ENCODE measurements around the gene TNXB.

TNXB gene

DNA sequence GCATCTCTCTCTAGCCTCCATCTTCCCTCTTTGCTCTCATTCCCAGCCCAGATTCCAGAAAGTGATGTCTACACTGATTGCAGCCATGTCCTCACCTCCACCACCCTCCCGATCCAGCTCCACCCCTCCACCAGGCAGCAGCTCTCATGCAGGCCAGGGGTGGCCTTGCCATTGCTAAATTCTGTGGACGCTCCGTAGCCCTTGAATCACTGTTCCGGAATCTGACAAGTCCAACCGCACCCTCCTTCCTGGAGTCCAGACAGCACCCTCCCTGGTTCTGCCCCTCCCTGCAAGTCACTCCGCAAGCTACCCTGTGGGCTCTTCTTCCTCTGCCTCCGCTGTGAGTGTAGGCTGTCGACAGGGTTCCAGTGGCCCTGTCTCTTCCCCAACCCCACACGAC is 26.2 kb downstream of the TNXB start:
- Histone ChIP-seq H2BK12ac (ENCODE audit: low read length) (no peak overlapping the region), H2BK5ac (ENCODE audit: low read depth, low read length, poor library complexity) (no peak overlapping the region), H3K9ac (ENCODE audit: low read length) (no peak overlapping the region), H3K9me3 (ENCODE audit: insufficient read depth, low read depth, low read length) (peaks cover 3% of the 10 kb centered on the region), H3K27me3 (ENCODE audit: insufficient read depth, low read length) (no peaks in the 10 kb centered on the region), H4K8ac (ENCODE audit: low read depth, low read length) (no peak overlapping the region), H3K79me1 (ENCODE audit: low read length) (peaks cover 3% of the 10 kb centered on the region), H3K23ac (ENCODE audit: low read length) (no peak overlapping the region), H3K79me2 (ENCODE audit: control insufficient read depth, insufficient read depth, low read length, poor library complexity) (peaks cover 3% of the 10 kb centered on the region), H3K4me2 (ENCODE audit: low read length) (no peak overlapping the region), H3K4me3 (ENCODE audit: low read depth, low read length) (no peak overlapping the region), H4K12ac (ENCODE audit: low read depth, low read length) (no peak overlapping the region), H3K14ac (ENCODE audit: low read length) (no peak overlapping the region), H3K4me1 (ENCODE audit: control insufficient read depth in 1 of 2, insufficient read depth in 2 of 2, low read length in 2 of 2) (peaks cover 5 to 13% of the 10 kb centered on the region in 2 experiments), H3K36me3 (ENCODE audit: control insufficient read depth in 1 of 2, insufficient read depth in 2 of 2, low read length in 2 of 2) (no peaks in the 10 kb centered on the region), H2BK120ac (ENCODE audit: insufficient read depth, low read length, poor library complexity) (no peak overlapping the region), H3K27ac (ENCODE audit: low read depth, low read length) (no peak overlapping the region), H3K4ac (ENCODE audit: low read depth, low read length) (no peak overlapping the region), H2AK5ac (ENCODE audit: low read length) (no peak overlapping the region), H4K91ac (ENCODE audit: low read depth, low read length) (no peak overlapping the region), H2AFZ (ENCODE audit: insufficient read depth, low read length, poor library complexity) (no peak overlapping the region), H3K18ac (ENCODE audit: low read length) (no peak overlapping the region)
- WGBS (ENCODE audit: extremely low coverage, insufficient coverage, insufficient read length) = no CpG with 5 or more reads among the region's 9 CpGs
- peak; percentile 82 to 86 for DNase-seq

DNA sequence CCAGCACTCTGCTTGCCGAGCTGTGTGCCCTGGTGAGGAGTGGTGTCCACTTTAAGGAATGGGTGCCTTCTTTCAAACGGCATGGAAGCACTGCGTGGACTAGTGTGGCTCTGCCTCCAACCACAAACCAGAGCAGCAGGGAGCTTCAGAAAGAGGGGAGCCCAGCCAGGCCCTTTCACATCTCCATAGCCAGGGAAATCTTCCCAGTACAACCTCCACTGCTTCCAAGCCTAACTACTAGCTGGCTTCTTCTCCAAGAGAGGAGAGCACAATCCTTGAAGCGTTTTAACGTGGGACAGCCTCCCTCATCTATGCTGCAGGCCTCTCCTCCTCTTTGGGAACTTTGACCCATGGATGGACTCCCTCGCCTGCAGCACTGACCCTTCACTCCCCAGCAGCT is 26.7 kb downstream of the TNXB start:
- no peak overlapping the region for H3K14ac ChIP-seq (ENCODE audit: low read length)
- H3K4me2 ChIP-seq (ENCODE audit: low read length) = no peak overlapping the region
- H3K79me1 ChIP-seq (ENCODE audit: low read length) = peaks cover 2% of the 10 kb centered on the region
- H3K23ac ChIP-seq (ENCODE audit: low read length) = no peak overlapping the region
- H2AK5ac ChIP-seq (ENCODE audit: low read length) = no peak overlapping the region
- H2BK120ac ChIP-seq (ENCODE audit: insufficient read depth, low read length, poor library complexity) = no peak overlapping the region
- no peak overlapping the region for H4K12ac ChIP-seq (ENCODE audit: low read depth, low read length)
- no peak overlapping the region for H2BK5ac ChIP-seq (ENCODE audit: low read depth, low read length, poor library complexity)
- H3K36me3 ChIP-seq (ENCODE audit: control insufficient read depth in 1 of 2, insufficient read depth in 2 of 2, low read length in 2 of 2) = no peaks in the 10 kb centered on the region
- no peak overlapping the region for H3K18ac ChIP-seq (ENCODE audit: low read length)
- H3K9me3 ChIP-seq (ENCODE audit: insufficient read depth, low read depth, low read length) = peaks cover 3% of the 10 kb centered on the region
- no CpG with 5 or more reads among the region's 6 CpGs for WGBS (ENCODE audit: extremely low coverage, insufficient coverage, insufficient read length)
- H2AFZ ChIP-seq (ENCODE audit: insufficient read depth, low read length, poor library complexity) = no peak overlapping the region
- H3K4me3 ChIP-seq (ENCODE audit: low read depth, low read length) = no peak overlapping the region
- H2BK12ac ChIP-seq (ENCODE audit: low read length) = no peak overlapping the region
- no peaks in the 10 kb centered on the region for H3K27me3 ChIP-seq (ENCODE audit: insufficient read depth, low read length)
- peaks cover 3% of the 10 kb centered on the region for H3K79me2 ChIP-seq (ENCODE audit: control insufficient read depth, insufficient read depth, low read length, poor library complexity)
- peaks cover 5 to 11% of the 10 kb centered on the region in 2 experiments for H3K4me1 ChIP-seq (ENCODE audit: control insufficient read depth in 1 of 2, insufficient read depth in 2 of 2, low read length in 2 of 2)
- no peak overlapping the region for H3K9ac ChIP-seq (ENCODE audit: low read length)
- H4K8ac ChIP-seq (ENCODE audit: low read depth, low read length) = no peak overlapping the region
- no peak overlapping the region for H3K4ac ChIP-seq (ENCODE audit: low read depth, low read length)
- H3K27ac ChIP-seq (ENCODE audit: low read depth, low read length) = no peak overlapping the region
- DNase-seq = no peak
- no peak overlapping the region for H4K91ac ChIP-seq (ENCODE audit: low read depth, low read length)

DNA sequence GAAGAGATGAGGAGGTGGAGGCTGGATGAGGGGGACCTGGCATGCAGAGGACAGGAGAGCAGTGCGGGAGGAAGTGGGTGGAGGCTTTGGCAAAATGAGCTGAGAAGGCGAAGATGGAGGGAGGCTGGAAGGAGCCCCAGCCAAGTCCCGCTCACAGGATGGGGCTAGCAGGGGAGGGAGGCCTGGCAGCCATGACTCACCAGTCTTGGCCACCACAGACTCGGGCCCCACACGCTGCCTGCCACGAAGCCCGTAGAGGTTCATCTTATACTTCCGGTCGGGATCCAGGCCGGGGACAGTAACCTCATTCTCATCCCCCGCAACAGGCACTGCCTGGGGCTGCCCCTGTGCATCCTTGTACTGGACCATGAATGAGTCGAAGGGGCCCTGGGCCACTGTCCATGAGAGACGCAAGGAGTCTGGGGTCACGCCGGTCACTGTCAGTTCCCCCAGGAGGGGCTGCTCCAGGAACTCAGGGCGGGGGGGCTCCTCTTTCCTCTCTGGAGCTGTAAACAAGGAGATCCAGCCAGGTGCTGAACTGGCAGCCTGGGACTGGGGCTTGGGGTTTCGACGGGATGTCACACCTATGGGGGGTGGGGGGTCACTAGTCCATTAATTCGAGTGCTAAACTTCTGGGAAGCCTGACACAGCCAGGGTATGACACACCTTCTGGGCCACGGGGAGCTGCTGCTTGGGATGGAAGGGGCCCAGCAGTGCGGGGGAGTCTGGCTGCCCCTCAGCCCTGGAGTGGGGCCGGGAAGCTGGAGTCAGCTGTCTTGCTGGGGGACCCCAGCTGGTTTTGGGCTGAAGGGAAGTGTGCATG is 27.8 kb downstream of the TNXB start:
- H4K91ac ChIP-seq (ENCODE audit: low read depth, low read length) = no peak overlapping the region
- H2AK5ac ChIP-seq (ENCODE audit: low read length) = no peak overlapping the region
- H2AFZ ChIP-seq (ENCODE audit: insufficient read depth, low read length, poor library complexity) = no peak overlapping the region
- H2BK120ac ChIP-seq (ENCODE audit: insufficient read depth, low read length, poor library complexity) = no peak overlapping the region
- H3K4me3 ChIP-seq (ENCODE audit: low read depth, low read length) = no peak overlapping the region
- H3K79me2 ChIP-seq (ENCODE audit: control insufficient read depth, insufficient read depth, low read length, poor library complexity) = no peaks in the 10 kb centered on the region
- H3K4ac ChIP-seq (ENCODE audit: low read depth, low read length) = no peak overlapping the region
- H2BK5ac ChIP-seq (ENCODE audit: low read depth, low read length, poor library complexity) = no peak overlapping the region
- no CpG with 5 or more reads among the region's 22 CpGs for WGBS (ENCODE audit: extremely low coverage, insufficient coverage, insufficient read length)
- H4K12ac ChIP-seq (ENCODE audit: low read depth, low read length) = no peak overlapping the region
- no peak overlapping the region for H3K23ac ChIP-seq (ENCODE audit: low read length)
- no peak overlapping the region for H3K14ac ChIP-seq (ENCODE audit: low read length)
- no peaks in the 10 kb centered on the region for H3K79me1 ChIP-seq (ENCODE audit: low read length)
- H3K27me3 ChIP-seq (ENCODE audit: insufficient read depth, low read length) = no peaks in the 10 kb centered on the region
- H3K4me2 ChIP-seq (ENCODE audit: low read length) = no peak overlapping the region
- H4K8ac ChIP-seq (ENCODE audit: low read depth, low read length) = no peak overlapping the region
- H3K9ac ChIP-seq (ENCODE audit: low read length) = no peak overlapping the region
- H2BK12ac ChIP-seq (ENCODE audit: low read length) = no peak overlapping the region
- H3K4me1 ChIP-seq (ENCODE audit: control insufficient read depth in 1 of 2, insufficient read depth in 2 of 2, low read length in 2 of 2) = peaks cover 4 to 5% of the 10 kb centered on the region in 2 experiments
- H3K9me3 ChIP-seq (ENCODE audit: insufficient read depth, low read depth, low read length) = no peaks in the 10 kb centered on the region
- H3K36me3 ChIP-seq (ENCODE audit: control insufficient read depth in 1 of 2, insufficient read depth in 2 of 2, low read length in 2 of 2) = no peaks in the 10 kb centered on the region
- DNase-seq = no peak
- no peak overlapping the region for H3K27ac ChIP-seq (ENCODE audit: low read depth, low read length)
- H3K18ac ChIP-seq (ENCODE audit: low read length) = no peak overlapping the region

DNA sequence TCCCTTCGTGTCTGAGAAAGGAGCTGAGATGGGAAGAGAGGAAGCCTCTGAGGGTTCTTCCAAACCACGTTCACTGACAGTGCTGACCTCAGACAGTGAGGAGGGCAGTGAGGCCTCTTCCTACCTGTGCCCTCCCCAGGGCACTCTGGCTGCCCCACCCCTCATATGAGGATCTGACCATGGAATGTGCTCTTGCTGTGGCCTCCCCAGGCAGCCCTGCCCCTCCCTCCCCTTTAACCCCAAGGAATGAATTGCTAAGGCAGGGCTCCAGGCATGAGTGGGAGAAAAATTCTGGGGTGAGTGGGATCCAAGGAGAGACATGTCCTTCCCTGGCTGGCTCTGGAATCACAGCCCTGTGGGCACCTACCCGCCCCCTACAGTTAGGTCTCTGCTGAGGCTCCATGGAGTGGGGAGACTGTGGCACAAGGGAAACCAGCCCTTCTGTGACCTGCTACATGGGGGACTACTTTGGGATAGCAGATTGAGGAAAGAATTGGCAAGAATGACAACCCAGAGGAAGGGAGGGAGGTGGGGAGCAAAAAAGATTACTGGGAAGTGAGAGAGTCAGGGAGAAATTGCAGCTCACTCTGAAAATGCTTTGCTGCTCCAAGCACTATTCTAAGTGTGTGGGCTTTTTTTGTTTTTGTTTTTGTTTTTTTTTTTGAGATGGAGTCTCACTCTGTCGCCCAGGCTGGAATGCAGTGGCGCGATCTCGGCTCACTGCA is 29.4 kb downstream of the TNXB start:
- peaks cover 15 to 17% of the 10 kb centered on the region in 2 experiments for H3K4me1 ChIP-seq (ENCODE audit: control insufficient read depth in 1 of 2, insufficient read depth in 2 of 2, low read length in 2 of 2)
- H3K79me2 ChIP-seq (ENCODE audit: control insufficient read depth, insufficient read depth, low read length, poor library complexity) = no peaks in the 10 kb centered on the region
- H4K91ac ChIP-seq (ENCODE audit: low read depth, low read length) = no peak overlapping the region
- no peak overlapping the region for H2BK5ac ChIP-seq (ENCODE audit: low read depth, low read length, poor library complexity)
- no peak overlapping the region for H4K12ac ChIP-seq (ENCODE audit: low read depth, low read length)
- H2AFZ ChIP-seq (ENCODE audit: insufficient read depth, low read length, poor library complexity) = no peak overlapping the region
- H3K9ac ChIP-seq (ENCODE audit: low read length) = no peak overlapping the region
- no peak overlapping the region for H3K18ac ChIP-seq (ENCODE audit: low read length)
- H3K79me1 ChIP-seq (ENCODE audit: low read length) = no peaks in the 10 kb centered on the region
- no peak overlapping the region for H2BK120ac ChIP-seq (ENCODE audit: insufficient read depth, low read length, poor library complexity)
- no CpG with 5 or more reads among the region's 7 CpGs for WGBS (ENCODE audit: extremely low coverage, insufficient coverage, insufficient read length)
- H2AK5ac ChIP-seq (ENCODE audit: low read length) = peak overlapping the region; percentile 20
- H4K8ac ChIP-seq (ENCODE audit: low read depth, low read length) = no peak overlapping the region
- H3K14ac ChIP-seq (ENCODE audit: low read length) = no peak overlapping the region
- peak overlapping the region; percentile 12 for H2BK12ac ChIP-seq (ENCODE audit: low read length)
- H3K27me3 ChIP-seq (ENCODE audit: insufficient read depth, low read length) = no peaks in the 10 kb centered on the region
- no peak overlapping the region for H3K4ac ChIP-seq (ENCODE audit: low read depth, low read length)
- no peak for DNase-seq
- no peaks in the 10 kb centered on the region for H3K9me3 ChIP-seq (ENCODE audit: insufficient read depth, low read depth, low read length)
- H3K23ac ChIP-seq (ENCODE audit: low read length) = no peak overlapping the region
- H3K27ac ChIP-seq (ENCODE audit: low read depth, low read length) = no peak overlapping the region
- H3K4me3 ChIP-seq (ENCODE audit: low read depth, low read length) = no peak overlapping the region
- H3K36me3 ChIP-seq (ENCODE audit: control insufficient read depth in 1 of 2, insufficient read depth in 2 of 2, low read length in 2 of 2) = no peaks in the 10 kb centered on the region
- H3K4me2 ChIP-seq (ENCODE audit: low read length) = no peak overlapping the region
